Activated CD4-positive, alpha-beta T cell treated with anti-CD3 and anti-CD28 coated beads for 24 hours (primary cell): ENCODE measurements around the gene TGFBR2.
"Not testable (repeated sequence)": the region's sequence is repeated elsewhere in the genome, so short reads cannot be mapped to it uniquely, and the experiment has no call there.

Source experiments
- DNase-seq, 2 donors: peaks; one replicate each; pipeline ENCODE4 v3.0.0-alpha.2; 2020; ENCODE audit warnings: low read depth in 2 of 2

The TGFBR2 gene

DNA sequence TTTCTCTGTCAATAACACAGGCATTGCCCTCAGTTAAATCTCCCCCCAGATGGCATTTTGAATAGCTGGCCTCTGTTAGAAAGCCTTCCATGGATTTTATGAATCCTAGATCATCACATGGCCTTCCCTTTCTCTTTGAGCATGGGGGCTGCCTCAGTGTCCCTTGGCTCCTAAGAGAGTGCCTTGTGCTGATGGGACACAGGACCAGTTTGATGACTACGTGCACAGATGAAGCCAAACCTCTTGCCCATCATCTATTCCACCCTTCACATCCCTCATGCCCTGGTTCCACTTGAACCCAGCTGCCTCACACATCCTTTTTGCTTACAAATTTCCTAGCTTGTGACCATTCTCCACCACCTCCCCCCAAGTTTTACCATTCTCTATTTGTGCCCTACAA is 12.9 kb downstream of the TGFBR2 start:
- DNase-seq: no peak

DNA sequence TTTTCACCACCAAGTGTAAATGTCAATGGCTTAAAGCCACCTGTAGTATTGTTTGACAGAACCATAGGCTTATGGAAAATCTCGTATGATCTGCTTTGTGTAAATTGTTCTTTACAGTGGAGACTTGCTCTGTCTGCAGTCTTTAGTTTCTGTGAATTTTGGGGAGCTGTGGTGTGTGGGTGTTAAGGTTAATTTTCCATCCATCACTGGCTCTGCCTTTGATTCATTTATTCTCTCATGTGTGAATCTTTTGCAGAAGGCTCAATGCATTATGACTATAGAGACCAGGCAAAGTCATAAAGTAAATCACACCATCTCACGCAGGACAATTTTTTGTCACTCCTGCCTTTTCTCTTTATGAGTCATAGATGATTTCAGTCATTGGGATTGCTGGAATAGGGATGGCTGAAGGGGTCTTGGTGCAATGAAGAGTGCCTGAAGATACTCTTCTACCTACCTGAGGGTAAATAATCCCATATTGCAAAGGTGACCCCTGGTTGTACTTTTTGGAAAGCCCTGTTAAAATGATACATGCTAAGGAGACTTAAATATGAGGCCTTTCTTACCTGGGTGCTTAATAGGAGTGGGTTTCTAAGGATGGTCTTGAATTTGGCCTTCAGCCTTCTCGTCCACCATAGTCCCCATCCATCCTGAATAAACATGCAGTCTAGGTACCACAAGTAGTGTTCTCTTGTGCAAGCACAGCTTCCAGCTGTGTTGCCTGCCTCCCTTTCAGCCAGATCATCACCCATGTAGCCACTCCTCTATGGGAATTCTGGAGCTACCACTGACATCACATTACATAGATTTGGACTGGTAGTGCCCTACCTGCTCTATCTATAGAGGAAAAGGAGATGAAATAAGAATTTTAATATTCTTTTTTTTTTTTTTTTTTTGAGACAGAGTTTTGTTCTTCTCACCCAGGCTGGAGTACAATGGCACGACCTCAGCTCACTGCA is 14.3 kb downstream of the TGFBR2 start:
- DNase-seq: no peak

DNA sequence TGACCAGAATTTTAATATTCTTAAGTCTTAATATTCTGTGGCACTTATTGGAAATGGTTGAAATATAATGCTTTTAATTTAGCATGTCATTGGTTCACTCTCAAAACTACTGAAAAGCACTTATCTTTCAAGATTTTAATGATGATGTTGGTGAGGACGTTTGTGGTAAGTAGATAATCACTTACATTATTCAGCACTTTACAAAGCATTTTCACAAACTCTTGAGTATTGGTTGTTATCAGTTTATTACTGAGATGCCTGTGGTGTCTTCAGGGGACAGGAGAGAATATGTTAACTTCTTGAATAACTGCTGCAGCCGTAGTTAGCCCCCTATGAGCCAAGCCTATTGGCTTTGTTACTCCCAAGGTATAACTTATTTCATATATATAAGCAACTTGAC is 15.2 kb downstream of the TGFBR2 start:
- no peak for DNase-seq

DNA sequence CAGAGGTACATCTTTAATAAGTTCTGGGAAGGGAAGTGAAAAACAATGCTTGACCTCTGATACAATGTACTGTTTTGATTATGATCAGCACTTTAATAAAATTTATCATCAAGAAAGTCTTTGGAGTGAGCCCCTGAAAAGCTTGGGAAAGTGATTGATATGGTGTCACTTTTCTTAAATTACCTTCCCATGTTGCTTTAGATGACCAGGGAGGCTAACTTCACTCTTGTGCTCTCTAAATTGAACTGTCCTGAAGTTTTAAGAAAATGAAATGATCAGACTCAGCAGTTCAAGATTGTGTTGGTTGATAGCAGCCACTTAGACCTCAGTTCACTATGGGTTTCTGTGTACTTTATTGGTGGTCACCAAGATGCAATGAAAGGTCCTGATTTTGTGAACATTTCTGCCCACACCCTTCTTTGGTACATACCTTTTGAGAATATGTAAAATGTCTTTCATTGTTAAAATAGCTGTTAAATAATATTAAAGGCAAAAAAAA is 15.7 kb downstream of the TGFBR2 start:
- no peak for DNase-seq

DNA sequence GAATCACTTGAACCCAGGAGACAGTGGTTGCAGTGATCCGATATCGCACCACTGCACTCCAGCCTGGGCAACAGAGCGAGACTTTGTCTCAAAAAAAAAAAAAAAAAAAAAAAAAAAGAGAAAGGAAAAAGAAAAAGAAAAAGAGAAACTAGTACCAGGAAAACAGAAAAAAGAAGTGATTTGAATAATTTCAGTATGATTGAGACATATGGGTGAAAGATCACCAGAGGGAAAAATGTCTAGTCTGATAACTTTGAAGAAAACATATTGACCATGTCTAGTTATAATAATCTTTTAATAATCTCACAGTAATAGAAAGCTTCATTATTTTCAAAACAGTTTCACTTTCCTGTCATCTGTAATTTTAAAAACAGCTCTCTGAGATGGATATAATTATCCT is 16.4 kb downstream of the TGFBR2 start:
- no peak for DNase-seq

DNA sequence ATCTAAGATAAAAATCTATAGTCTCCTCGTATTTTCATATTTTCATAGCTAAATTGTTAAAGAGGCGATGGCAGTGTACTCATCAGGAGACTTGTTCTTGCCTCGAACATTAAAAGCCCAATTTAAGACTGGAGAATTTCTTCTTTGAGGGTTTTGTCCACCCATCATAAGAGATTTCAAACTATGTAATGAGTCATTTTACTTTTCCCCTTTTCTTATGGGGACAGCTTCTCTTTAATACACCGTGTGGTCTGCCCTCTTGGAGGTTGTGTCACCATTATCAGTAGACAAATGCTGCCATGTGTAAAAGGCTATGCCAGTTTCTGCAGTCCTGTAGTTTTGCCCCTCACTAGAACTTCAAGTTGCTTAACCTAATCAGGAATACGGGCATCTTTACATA is 16.9 kb downstream of the TGFBR2 start:
- DNase-seq: no peak

DNA sequence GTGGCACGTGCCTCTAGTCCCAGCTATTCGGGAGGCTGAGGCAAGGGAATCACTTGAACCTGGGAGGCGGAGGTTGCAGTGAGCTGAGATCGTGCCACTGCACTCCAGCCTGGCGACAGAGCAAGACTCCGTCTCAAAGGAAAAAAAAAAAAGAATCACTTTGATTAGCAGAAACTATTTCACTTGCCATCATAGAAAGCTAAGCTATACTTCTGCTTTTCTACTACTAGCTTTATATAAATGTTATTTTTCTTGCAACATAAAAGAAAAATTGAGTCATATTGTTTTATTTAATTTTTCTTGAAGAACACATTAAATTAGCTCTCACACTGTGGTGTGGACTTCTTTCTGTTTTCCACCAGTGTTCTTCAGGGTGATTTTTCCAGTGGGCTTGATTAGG is 18.1 kb downstream of the TGFBR2 start:
- not testable (repeated sequence) for DNase-seq

DNA sequence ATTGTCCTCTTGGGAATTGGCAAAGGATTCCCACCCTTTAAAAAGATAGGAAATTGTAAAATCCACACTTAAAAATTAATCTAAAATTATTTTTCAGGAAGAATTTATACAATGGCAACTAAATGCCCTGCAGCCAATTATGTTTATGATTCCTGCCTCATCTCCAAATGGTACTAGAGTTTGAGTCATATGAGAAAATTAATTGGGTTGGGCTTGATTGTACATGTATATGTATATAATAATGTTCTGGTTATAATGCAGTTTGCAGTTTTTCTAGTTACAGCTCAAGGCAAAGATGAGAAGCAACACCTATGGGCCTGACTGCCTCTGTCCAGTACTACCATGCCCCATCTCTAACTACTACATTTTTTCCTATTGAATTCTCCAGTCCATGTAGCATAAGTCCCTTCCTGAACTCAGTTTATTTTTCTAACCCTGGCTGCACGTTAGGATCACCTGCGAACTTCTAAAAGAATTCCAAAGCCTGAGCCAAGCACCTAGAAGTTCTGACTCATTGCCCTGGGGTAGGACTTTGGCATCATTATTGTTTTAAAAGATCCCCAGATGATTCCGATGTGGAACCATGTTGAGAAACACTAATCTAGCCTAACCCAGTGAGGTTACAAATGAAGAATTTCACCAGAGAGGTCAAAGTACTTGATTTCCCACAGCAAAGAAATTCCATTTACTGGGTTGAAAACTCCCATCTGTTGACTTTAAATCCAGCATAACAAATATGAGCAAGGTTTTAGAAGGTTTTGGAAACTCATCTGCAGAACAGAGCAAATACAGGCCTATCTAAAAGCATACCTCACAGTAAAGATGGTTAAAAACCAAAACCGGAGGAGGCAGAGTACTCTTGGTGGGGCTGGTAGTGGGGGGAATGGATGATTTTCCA is 19.4 kb downstream of the TGFBR2 start:
- DNase-seq: no peak

DNA sequence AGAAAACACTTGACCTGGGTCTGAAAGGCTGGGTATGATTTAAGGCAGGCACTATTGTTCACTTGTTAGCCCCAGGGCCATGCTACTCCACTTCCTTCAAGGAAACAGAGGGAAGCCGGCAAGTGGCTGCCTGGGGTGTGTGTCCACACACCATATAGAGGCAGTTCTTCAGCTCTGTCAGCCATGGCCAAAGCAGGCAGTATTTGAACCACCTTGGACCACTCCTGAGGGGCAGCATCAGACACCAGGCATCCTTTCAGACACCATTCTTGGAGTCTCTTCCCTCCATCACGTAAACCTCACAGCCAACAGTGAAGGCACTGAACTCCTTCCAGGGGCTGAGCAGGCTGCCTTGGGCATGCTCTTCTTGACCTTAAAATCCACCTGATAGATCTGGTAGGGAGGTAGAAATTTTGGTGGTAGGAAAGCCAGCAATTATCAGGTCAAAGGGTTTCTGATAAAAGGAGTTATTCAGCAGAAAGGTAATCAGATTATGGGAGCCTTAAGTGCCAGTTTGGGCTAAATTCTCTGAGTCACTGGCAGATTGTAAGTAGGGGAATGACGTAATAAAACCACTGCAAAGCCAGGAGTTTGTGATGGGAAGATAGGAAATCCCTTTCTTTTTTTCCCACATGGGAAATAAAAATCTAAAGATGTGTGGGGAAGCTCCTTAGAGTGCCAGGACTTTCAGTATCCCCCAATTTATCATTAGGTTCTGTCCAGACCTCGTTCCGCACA is 20.2 kb downstream of the TGFBR2 start:
- DNase-seq: no peak

DNA sequence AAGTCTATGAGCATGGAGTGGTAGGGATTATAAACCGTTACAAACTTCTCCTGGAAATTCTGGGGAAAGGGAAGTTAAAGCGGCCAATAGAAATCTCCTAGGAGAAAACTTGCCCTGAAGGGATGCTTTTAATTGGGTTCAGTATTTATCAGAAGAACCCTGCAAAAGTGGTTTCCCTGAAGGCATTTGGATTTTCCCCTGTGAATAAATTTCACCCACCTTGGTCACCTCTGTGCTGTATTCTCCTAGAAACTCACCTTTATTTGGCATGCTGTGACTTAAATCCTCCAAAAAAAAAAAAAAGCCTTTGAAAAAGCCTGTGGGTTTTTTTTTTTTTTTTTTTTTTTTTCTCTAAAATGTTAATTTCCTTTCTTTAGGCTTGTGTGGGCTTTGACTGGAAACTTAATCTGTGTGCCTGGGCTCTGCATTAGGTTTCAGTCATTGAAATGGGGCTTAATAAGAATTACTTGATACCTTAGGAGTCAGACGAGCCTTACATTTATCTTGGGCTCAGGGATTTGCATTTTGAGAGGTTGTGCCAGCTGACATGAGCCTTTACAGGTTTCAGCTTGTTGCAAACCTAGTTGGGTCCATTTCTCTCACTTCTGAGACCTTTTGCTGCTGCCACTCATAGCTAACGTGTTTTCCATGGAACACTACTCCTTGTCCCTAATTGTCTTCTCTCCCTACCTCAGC is 22.0 kb downstream of the TGFBR2 start:
- no peak for DNase-seq

DNA sequence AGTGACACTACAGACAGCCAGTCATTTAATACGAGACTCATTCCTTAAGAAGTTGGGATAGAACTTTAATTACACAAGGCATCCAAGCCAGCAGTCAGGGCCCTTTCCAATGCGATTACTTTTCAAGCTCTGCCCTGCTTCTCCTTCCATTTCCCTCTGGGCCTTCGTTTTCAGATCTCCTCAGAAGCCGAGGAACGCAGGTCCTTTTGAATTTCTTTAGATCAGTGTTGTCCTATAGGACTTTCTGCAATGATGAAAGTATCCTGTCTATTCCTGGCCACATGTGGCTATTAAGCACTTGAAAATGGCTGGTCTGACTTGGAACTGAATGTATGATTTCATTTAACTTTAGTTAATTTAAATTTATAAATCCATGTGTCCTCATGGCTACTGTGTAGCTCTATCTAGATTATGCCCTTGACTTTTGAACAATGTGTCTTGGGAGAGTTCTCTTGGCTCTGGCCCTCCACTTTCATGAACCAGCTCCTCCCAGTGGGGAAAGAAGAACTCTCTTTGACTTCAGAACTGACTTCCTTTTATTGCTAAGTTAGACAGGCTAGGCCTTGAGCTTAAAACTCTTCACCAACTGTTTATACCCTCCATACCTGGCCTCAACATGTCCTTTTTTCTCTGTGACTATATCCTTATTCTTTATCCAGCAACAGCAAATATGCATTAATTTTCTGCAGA is 22.6 kb downstream of the TGFBR2 start:
- no peak for DNase-seq

DNA sequence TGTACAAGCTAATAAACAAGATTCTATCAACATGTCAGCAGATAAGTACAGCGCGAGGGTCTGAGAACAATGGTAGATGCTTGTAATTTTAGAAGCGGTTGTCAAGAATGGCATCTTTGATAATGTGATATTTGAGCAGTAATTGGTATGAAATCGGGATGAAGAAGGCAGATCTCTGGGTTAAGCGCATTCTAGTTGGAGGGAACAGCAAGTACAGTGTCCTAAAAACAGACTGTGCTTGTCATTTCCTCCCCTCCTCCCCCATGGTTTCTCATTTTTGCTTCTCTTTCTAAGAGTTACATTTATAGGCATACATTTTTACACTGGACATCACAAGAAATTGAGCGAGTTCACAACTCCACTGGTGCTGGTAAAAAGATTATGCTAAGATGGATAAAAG is 23.3 kb downstream of the TGFBR2 start:
- DNase-seq: no peak

DNA sequence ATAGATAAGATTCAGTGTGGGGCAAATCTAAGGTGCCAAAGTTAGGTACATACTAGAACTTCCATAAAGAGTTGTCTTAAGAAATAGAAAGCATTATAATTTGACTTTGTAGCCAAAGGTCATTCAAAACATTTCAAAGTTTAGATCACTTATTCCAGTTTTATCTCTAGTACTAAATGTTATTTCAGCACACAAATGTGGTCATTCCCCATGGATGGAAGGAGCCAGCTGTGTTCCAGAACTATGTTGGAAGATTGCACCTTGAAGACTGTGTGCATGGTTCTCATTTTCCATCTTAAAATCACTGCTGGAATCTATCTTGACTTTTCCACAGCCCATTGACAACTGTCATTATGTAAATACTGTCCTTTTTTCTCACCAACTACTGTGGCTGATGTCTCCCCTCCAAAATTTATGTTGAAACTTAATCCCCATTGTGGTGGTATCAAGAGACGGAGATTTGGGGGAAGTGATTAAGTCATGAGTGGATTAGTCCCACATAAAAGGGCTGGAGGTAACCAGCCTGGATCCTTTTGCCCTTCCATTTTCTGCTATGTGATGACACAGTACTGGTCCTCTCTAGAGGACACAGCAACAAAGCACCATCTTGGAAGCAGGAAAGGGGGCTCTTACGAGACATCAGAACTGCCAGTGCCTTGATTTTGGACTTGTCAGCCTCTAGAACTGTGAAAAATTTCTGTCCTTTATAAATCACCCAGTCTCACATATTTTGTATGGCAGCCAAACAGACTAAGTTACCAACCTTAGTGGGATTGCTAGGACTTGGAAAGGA is 24.0 kb downstream of the TGFBR2 start:
- no peak for DNase-seq

DNA sequence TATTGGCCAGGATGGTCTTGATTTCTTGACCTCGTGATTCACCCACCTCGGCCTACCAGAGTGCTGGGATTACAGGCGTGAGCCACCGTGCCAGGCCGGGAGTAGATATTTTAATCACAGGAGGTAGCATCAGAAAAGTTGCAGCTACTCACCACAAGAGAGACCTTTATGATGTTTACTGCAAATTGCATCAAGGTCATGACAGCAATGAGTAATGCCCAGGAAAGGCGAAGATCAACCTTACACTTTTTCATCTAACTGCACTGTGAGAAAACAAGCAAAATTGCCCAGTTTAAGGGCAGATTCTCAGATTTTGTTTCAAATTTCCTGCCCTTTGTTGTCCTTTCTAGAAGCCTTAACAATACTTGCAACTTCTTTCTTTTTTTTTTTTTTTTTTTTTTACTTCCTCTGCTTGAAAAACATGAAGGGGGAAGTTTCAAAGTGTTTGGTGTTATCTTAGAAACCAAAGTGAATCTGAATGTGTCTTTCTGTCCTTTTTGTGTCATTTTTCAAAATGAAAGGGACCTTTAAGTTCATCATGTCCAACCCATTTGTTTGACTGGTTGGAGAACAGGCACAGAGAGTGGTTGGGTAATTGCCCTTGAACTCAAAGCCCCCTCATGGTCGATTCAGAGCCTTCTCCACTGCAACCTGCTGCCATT is 25.0 kb downstream of the TGFBR2 start:
- DNase-seq: no peak

DNA sequence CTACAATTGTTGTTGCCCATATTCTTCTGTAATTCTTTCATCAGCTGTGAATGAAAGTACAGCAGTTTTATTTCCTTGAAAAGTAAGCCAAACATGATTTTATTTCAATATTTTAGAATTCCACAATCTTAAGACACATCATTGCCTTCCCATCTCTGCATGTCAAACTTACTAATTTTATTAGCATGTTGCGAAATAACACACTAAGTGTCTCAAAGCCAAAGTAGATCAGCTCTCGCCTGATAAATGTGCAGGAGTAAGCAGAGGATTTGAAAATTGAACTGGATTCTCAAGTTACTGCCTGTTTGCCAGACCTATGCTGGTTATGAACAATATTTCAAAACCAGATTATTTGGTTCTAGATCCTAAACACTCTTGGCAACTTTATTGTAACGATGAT is 25.7 kb downstream of the TGFBR2 start:
- no peak for DNase-seq

DNA sequence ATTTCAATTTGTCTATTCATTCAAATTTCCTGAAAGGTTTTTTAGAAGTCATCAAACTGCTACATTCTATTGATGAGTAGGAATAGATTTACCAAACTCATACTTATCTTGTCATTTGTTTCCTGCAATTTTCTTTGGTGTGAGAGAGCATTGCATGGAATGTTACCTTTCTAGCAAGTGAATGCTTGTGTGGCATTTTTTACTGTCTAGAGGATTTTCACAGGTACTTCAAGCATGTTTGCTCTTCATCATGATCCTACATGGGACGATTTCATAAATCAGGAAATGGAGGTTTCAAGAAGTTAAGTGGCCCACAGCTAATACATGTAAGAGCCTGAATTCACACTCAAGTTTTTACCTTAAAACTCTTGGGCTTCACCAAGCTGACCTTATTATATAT is 26.1 kb downstream of the TGFBR2 start:
- no peak for DNase-seq

DNA sequence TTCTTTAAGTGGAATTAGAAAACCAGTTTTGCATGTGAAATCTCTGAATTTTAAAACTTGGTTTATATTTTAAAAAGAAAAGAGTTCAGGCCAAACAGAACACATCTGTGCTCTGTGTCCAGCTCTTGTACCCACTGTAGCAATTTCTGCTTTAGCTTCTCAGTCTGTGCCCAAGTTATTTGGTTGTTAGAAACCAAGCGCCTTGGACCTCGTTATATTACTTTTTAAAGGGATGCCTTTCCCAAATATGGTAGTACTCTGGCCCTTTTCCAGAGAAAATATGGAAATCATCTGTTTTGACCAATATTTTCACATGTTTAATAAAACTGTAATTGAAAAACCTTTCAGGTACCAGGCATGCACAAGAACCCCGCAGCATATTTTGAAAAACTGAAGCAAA is 27.3 kb downstream of the TGFBR2 start:
- DNase-seq: no peak

DNA sequence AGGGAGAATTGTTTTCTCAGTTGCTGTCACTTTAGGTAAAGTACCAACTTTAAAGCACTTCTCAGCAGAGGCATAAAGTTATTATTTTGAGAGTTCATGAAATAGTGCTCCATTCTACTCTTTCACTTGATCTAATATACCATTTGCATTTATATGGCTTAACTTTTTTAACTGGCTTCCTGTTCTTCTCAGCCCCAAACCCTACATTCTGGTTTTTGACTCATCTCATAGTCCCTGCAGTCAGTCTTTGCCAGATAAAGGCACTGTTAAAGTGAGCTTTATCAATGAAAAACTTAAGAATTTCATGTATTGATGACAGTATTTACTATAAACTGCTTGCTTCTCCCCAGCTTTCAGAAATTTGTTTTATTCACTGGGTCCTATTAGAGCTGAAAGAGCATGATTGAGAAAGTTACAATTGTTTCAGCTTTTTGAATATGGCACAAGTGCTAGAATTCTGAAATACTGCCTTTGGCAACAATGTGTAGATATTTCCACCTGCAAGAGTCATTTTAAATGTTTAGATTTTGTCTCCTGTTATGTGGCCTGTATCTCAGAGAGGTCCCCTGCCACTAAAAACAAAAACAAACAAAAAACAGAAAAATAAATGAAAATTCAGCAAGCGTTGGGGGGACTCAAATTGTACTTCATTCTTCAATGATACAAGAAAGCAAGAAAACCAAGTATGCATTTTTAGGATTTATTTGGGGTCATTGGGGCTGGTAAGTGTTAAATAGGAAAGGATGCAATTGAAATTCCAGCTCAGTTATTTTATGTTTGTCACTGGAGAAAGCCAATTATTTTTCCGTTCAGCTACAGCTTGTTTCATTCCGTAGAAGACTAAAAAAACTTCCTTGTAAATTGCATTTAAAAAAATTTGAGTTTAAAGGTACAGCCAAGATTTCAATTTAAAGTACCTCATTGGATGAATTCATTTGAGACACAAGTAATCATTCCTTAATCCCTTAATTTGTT is 28.6 kb downstream of the TGFBR2 start:
- no peak for DNase-seq
